GM12878 (cell line): ENCODE results near the gene EIF4EBP2. TPM values are rescaled to one million over a fixed set of nuclear protein-coding genes. Genes with fewer than 3 reads are reported as not detected.

Source experiments
- BACH1 ChIP-seq: fragments of 450-650 bp; IDR thresholded peaks from 2 replicates; pipeline ENCODE4 v1.6.1; 2017; ENCODE audit warnings: mild to moderate bottlenecking, borderline replicate concordance
- MYC ChIP-seq: IDR thresholded peaks from 2 replicates; pipeline ENCODE4 v1.6.1; 2011; ENCODE audit warnings: mild to moderate bottlenecking, low read length, moderate library complexity, inconsistent platforms; ENCODE audit not compliant: insufficient read depth, insufficient replicate concordance, insufficient read length, severe bottlenecking
- RAD21 ChIP-seq: IDR thresholded peaks from 2 replicates; pipeline ENCODE4 v1.6.1; 2011; ENCODE audit warnings: mild to moderate bottlenecking, low read depth, low read length, moderate library complexity; ENCODE audit not compliant: insufficient read depth
- ZBTB4 ChIP-seq: fragments of 450-650 bp; formaldehyde crosslinking; IDR thresholded peaks from 2 replicates; pipeline ENCODE4 v1.4.0; 2022; ENCODE audit warnings: mild to moderate bottlenecking, moderate library complexity
- ZNF687 ChIP-seq: fragments of 450-650 bp; IDR thresholded peaks from 2 replicates; pipeline ENCODE4 v1.6.1; 2017; ENCODE audit warnings: mild to moderate bottlenecking, moderate library complexity
- polyA plus RNA-seq, 11 experiments: library from polyadenylated mRNA; depleted of rRNA in 4 of 11; unstranded in 6 of 11; stranded (reverse) in 5 of 11; fragments of >200 nt; fragmentation: Nextera tagmentation in 4 of 11; fragmentation: Illumina TruSeq in 1 of 11; extraction: Ambion mirVana in 4 of 11; extraction: Trizol in 1 of 11; gene quantifications; 1 replicate in 1 of 11; 2 replicates in 10 of 11; pipeline versions ENCODE4 v1.2.1 to v1.2.3, GENCODE V29; 2011 to 2016; ENCODE audit warnings: inconsistent platforms in 2 of 11, missing spikeins in 2 of 11, low read depth in 1 of 11
- total RNA-seq, 4 experiments: library from RNA; depleted of rRNA in 3 of 4; stranded (reverse); fragments of >200 nt in 3 of 4; fragmentation: Illumina TruSeq in 1 of 4; extraction: Trizol in 1 of 4; gene quantifications; 2 replicates each; pipeline versions ENCODE4 v1.2.1 to v1.2.3, GENCODE V29; 2013 to 2021

Gene EIF4EBP2
- total and polyA plus RNA-seq, 10 of the 15 experiments (the other 5 are each of a cell fraction or from before 2014, with no cell fraction given), result 14.4 to 51.3 (median 28.9) TPM

GRCh38 chr10:70404036-70404786, at the start of gene EIF4EBP2 (continued):
- 0 out of 2 replicates have a peak, but pooled peaks have one; percentile 28 for TF ChIP-seq BACH1
- no peak for TF ChIP-seq MYC
- TF ChIP-seq ZBTB4 (CRISPR knock-in tag), result no peak
- peak; percentile 83 for TF ChIP-seq ZNF687
- TF ChIP-seq RAD21, result no peak
